Measurements from ENCODE around the gene UGGT1.

DNA sequence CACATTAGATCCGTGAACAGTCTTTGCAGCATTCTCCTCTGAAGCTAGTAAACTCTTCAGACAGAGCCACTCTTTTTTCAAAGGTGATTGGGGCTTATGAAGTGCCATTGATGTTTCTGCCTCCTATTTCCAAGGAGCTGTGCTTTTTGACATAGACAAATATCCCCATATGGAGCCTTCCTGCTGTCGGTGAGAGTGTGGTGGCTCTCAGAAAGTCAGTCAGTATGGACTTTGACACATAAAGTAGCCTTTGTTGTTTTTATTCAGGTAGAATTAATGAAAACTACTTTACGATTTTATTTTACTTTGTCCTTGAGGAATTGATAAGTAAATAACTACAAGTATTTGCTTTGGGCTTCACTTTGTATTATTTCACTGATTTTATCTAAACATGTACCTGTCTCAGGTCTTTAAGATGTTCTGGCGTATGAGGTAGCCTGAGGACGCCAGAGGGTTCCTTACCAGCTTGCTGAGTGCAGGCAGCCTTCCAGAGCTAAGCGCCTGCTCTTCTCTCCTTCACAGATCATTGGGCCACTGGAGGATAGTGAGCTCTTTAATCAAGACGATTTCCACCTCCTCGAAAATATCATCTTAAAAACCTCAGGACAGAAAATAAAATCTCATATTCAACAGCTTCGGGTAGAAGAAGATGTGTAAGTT is 69.7 kb downstream of the UGGT1 start:
- TF ChIP-seq, protein P1, sequence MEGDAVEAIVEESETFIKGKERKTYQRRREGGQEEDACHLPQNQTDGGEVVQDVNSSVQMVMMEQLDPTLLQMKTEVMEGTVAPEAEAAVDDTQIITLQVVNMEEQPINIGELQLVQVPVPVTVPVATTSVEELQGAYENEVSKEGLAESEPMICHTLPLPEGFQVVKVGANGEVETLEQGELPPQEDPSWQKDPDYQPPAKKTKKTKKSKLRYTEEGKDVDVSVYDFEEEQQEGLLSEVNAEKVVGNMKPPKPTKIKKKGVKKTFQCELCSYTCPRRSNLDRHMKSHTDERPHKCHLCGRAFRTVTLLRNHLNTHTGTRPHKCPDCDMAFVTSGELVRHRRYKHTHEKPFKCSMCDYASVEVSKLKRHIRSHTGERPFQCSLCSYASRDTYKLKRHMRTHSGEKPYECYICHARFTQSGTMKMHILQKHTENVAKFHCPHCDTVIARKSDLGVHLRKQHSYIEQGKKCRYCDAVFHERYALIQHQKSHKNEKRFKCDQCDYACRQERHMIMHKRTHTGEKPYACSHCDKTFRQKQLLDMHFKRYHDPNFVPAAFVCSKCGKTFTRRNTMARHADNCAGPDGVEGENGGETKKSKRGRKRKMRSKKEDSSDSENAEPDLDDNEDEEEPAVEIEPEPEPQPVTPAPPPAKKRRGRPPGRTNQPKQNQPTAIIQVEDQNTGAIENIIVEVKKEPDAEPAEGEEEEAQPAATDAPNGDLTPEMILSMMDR (IDR thresholded peaks at IDR 0.05; ENCODE audit: borderline replicate concordance, extremely low read depth, low read length, poor library complexity, severe bottlenecking) = no peak
- TF ChIP-seq EZH2 (IDR thresholded peaks at IDR 0.05; ENCODE audit: borderline replicate concordance, low read depth, low read length, severe bottlenecking) = no peak
